Measurements from ENCODE around the gene PEF1. TPM values are rescaled to one million over a fixed set of nuclear protein-coding genes. Genes with fewer than 3 reads are reported as not detected.
A peak's percentile ranks its signal among the peaks of the same experiment; 100 is the strongest.

Gene PEF1
- total and polyA plus RNA-seq, 7 donors = 52.9 to 87.4 (median 66.4) TPM

DNA sequence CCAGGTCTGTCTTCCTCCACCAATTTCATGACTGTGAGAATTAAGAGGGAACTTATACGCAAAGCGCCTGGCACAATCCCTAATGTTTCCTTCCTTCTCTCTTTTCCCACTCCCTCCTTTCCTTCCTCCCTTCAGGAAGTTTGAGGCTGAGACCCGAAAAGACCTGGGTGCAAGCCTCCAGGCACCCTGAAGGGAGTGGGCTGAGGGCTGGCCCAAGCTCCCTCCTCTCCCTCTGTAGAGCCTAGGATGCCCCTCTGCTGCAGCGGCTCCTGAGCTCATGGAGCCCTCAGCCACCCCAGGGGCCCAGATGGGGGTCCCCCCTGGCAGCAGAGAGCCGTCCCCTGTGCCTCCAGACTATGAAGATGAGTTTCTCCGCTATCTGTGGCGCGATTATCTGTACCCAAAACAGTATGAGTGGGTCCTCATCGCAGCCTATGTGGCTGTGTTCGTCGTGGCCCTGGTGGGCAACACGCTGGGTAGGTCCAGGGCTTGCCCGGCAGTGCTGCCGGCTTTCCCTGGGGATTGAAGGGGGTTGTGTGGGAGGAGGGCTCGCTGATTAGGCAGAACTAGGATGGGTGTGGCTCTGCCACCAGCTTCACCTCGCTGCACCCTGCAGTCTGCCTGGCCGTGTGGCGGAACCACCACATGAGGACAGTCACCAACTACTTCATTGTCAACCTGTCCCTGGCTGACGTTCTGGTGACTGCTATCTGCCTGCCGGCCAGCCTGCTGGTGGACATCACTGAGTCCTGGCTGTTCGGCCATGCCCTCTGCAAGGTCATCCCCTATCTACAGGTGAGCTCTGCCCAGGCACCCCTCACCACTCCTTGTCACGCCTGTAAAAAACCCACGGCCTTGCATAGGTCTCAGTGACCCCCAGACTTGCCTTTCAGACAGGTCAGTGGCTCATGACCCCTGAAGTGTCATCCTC, 25.5 kb downstream of the PEF1 start:
- Histone ChIP-seq H3K27ac (no peak overlapping the region), H3K27me3 (peaks cover 10 to 36% (median 22%) of the 10 kb centered on the region in 3 donors), H3K36me3 (no peaks in the 10 kb centered on the region), H3K9me3 (no peaks in the 10 kb centered on the region), H3K4me3 (no peak overlapping the region), H3K4me1 (peaks cover 0 to 14% (median 11%) of the 10 kb centered on the region in 4 donors)
- 64 to 82% methylated on average over 23 of the region's 23 CpGs for WGBS, 2 donors
- DNase-seq = no peak
- intact Hi-C loops (cut with DNase I) = no loop called here
- TF ChIP-seq POLR2AphosphoS5 (IDR thresholded peaks at IDR 0.05) (no peak), POLR2A (IDR thresholded peaks at IDR 0.05) (no peak), EP300 (IDR thresholded peaks at IDR 0.05) (no peak)
- TF ChIP-seq, protein P1, sequence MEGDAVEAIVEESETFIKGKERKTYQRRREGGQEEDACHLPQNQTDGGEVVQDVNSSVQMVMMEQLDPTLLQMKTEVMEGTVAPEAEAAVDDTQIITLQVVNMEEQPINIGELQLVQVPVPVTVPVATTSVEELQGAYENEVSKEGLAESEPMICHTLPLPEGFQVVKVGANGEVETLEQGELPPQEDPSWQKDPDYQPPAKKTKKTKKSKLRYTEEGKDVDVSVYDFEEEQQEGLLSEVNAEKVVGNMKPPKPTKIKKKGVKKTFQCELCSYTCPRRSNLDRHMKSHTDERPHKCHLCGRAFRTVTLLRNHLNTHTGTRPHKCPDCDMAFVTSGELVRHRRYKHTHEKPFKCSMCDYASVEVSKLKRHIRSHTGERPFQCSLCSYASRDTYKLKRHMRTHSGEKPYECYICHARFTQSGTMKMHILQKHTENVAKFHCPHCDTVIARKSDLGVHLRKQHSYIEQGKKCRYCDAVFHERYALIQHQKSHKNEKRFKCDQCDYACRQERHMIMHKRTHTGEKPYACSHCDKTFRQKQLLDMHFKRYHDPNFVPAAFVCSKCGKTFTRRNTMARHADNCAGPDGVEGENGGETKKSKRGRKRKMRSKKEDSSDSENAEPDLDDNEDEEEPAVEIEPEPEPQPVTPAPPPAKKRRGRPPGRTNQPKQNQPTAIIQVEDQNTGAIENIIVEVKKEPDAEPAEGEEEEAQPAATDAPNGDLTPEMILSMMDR (IDR thresholded peaks at IDR 0.05) = no peak

DNA sequence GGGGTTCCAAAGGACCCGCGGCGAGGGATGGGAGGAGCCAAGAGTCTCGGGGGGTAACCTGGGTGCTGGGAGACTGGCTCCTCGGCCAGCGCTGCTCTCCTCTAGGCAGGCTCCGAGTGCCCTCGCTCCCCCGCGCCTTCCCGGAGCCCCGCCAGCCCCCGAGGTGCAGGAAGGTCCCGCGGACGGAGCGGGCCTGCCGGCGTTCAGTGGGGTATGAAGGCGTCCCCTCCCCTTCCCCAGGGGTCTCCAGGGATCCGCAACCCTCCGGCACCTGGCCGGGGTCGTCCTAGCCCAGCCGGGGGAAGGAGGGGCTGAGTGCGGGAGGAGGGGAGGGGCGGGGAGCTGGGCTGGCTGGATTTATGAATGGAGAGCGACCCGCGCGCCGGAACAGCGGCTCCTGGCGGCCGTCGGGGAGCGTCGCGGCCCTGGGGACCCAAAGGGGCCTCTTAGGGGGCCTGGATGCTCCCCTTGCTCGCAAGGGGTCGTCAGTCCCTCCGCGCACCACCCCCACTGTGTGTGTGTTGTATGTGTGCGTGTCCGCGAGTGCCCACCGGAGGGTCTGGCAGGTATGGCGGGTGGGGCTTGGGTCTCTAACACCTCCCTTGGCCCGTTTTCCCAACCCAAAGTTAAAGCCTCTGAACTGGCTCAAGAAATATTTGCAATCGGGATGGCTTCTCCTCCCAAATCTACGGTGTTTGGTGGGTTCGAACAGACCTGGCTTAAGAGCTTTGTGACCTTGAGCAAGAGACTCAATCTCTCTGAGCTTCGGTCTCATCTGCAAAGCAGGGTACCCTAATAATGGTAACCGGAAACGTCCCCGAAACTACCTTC, 26.5 kb downstream of the PEF1 start:
- H3K27ac ChIP-seq = no peak overlapping the region
- TF ChIP-seq POLR2A (IDR thresholded peaks at IDR 0.05) = no peak
- no peak for TF ChIP-seq POLR2AphosphoS5 (IDR thresholded peaks at IDR 0.05)
- TF ChIP-seq EP300 (IDR thresholded peaks at IDR 0.05) = no peak
- TF ChIP-seq, protein P1 (IDR thresholded peaks at IDR 0.05) = peak in 3 of 4 experiments; percentile 42 to 75 (median 61)
- peaks cover 10 to 36% (median 22%) of the 10 kb centered on the region in 3 donors for H3K27me3 ChIP-seq
- intact Hi-C loops (cut with DNase I) = no loop called here
- peak overlapping the region; percentile 11 to 57 (median 45) for H3K4me3 ChIP-seq
- H3K9me3 ChIP-seq = no peaks in the 10 kb centered on the region
- 10 to 13% methylated on average over 56 of the region's 56 CpGs for WGBS, 2 donors
- H3K4me1 ChIP-seq = peaks cover 0 to 14% (median 11%) of the 10 kb centered on the region in 4 donors
- no peaks in the 10 kb centered on the region for H3K36me3 ChIP-seq
- no peak for DNase-seq

DNA sequence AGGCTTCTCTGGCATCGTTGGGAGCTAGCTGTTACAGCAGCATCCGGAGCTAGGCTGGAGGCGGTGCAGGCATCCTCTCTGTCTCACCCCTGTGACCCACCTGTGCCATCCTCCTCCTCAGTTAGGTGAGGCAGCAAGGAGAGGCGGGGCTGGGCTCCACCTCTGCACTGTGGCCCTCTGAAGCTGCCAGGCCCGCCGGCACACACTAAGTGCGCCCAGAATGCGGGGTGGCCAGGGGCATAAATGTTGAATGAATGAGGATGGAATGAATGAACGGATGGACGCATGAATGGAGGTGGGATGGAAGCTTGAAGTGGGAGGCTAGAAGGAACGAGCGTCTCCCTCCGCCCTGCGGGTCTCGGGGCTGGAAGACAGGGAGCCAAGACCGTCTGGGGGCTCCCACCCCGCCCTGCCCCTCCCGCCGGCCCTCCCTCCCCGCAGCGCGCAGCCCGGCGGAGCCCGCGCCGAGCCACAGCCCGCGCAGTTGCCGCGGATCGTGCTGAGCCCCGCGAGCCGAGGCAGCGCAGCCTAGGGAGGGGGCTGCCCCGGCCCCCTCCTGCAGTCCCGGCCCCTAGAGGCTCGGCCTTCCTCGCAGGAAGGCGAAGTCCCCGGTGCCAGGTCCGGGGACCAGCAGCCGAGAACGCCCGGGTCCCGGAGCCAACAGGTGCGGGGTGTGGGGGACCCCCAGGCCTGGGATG, 27.3 kb downstream of the PEF1 start, which contains the start of gene HCRTR1:
Gene HCRTR1, plus strand, starts transcription at position 472 of the 698 bp plus-strand sequence. CDS start 1,504 bp downstream, outside the sequence.
- Histone ChIP-seq H3K36me3 (no peaks in the 10 kb centered on the region), H3K27me3 (peaks cover 10 to 36% (median 22%) of the 10 kb centered on the region in 3 donors), H3K27ac (no peak within 1 kb of the TSS), H3K9me3 (no peaks in the 10 kb centered on the region), H3K4me3 (peak within 1 kb of the TSS; percentile 11 to 57 (median 45)), H3K4me1 (peaks cover 0 to 14% (median 11%) of the 10 kb centered on the region in 4 donors)
- intact Hi-C loops (cut with DNase I) = no loop called here
- TF ChIP-seq EP300 (IDR thresholded peaks at IDR 0.05) (no peak), POLR2A (IDR thresholded peaks at IDR 0.05) (no peak), POLR2AphosphoS5 (IDR thresholded peaks at IDR 0.05) (no peak)
- TF ChIP-seq, protein P1 (IDR thresholded peaks at IDR 0.05) = no peak
- 7 to 9% methylated on average over 48 of the region's 48 CpGs for WGBS, 2 donors
- DNase-seq = no peak

DNA sequence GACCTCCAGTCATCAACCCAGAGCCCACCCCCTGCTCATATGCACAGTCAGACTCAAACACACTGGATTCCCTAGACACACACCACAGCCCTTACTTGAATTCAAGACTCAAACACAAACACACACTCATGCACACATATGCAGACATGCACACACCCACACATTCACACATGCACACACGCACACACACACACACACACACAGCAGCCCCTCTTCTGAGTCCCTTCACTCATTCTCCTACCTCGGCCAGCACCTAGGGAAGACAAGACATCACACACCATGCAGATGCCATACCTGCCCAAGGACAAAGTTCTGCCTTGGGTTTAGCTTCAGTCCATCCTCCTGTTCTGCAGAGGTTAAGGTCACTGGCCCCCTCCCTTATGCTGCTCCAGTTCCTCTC, 28.7 kb downstream of the PEF1 start:
- intact Hi-C loops (cut with DNase I) = no loop called here
- H3K4me3 ChIP-seq = no peak overlapping the region
- DNase-seq = no peak
- H3K9me3 ChIP-seq = no peaks in the 10 kb centered on the region
- TF ChIP-seq, protein P1 (IDR thresholded peaks at IDR 0.05) = no peak
- TF ChIP-seq EP300 (IDR thresholded peaks at IDR 0.05) (no peak), POLR2A (IDR thresholded peaks at IDR 0.05) (no peak), POLR2AphosphoS5 (IDR thresholded peaks at IDR 0.05) (no peak)
- peaks cover 10 to 36% (median 22%) of the 10 kb centered on the region in 3 donors for H3K27me3 ChIP-seq
- H3K36me3 ChIP-seq = no peaks in the 10 kb centered on the region
- WGBS, 2 donors = 69 to 84% methylated on average over 2 of the region's 2 CpGs
- peaks cover 0 to 14% (median 11%) of the 10 kb centered on the region in 4 donors for H3K4me1 ChIP-seq
- no peak overlapping the region for H3K27ac ChIP-seq
